ENCODE data around the gene ZBTB12. TPM values are rescaled to one million over a fixed set of nuclear protein-coding genes. Genes with fewer than 3 reads are reported as not detected.

ZBTB12 gene
- polyA plus RNA-seq, 1 donor (not counting 4 experiments of a cell fraction or from before 2014, with no cell fraction given) = 0.64 TPM

DNA sequence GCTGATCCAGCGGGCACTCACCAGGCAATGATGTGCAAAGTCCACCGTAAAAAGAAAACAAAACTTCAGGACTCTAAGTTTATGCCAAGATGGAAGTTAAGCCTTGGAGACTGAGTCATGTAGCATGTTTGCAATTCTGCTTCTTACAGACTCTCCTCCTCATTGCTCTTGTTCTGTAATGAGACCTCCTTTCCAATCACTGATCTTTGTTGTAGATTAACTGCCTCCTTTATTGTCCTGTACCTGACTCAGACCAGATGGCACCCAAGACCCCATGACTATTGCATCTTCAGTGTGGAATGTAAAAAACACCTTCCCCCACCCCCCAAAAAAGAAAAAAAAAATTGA is 50.4 kb downstream of the ZBTB12 start:
- Histone ChIP-seq H3K27me3 (ENCODE audit: control insufficient read depth, extremely low read depth, insufficient read depth, low read length) (no peaks in the 10 kb centered on the region), H3K79me2 (ENCODE audit: control insufficient read depth, insufficient read depth, low read length) (no peaks in the 10 kb centered on the region), H3K9ac (ENCODE audit: control insufficient read depth, extremely low read depth, insufficient read depth, low read length) (no peak overlapping the region), H3K27ac (ENCODE audit: control insufficient read depth, insufficient read depth, low read length) (no peak overlapping the region), H4K20me1 (ENCODE audit: control insufficient read depth, extremely low read depth, insufficient read depth, low read length) (no peaks in the 10 kb centered on the region), H3K4me1 (ENCODE audit: control insufficient read depth, extremely low read depth, insufficient read depth, low read length) (no peaks in the 10 kb centered on the region), H3K4me2 (ENCODE audit: control insufficient read depth, extremely low read depth, insufficient read depth, low read depth, low read length) (no peak overlapping the region), H3K9me1 (ENCODE audit: control insufficient read depth, extremely low read depth, insufficient read depth, low read length) (no peaks in the 10 kb centered on the region), H3K4me3 (ENCODE audit: control insufficient read depth in 2 of 3, extremely low read depth in 1 of 3, insufficient read depth in 2 of 3, low read depth in 1 of 3, low read length in 3 of 3) (no peak overlapping the region), H3K36me3 (ENCODE audit: control insufficient read depth in 2 of 2, extremely low read depth in 1 of 2, insufficient read depth in 2 of 2, low read length in 2 of 2) (peaks cover 0 to 2% of the 10 kb centered on the region in 2 experiments), H2AFZ (ENCODE audit: control insufficient read depth, low read length) (no peak overlapping the region), H3K9me3 (ENCODE audit: control insufficient read depth, low read depth, low read length) (no peaks in the 10 kb centered on the region)
- DNase-seq (ENCODE audit: low read depth, low spot score) = no peak
- no peak for FAIRE-seq
- TF ChIP-seq EZH2 (IDR thresholded peaks at IDR 0.05; ENCODE audit: low read length) (no peak), CTCF (optimal IDR thresholded peaks at IDR 0.05 in 1 of 3, IDR thresholded peaks at IDR 0.05 in 1 of 3, conservative IDR thresholded peaks at IDR 0.05 in 1 of 3; ENCODE audit: extremely low read depth in 1 of 3, insufficient read depth in 2 of 3, low read length in 3 of 3) (no peak)
- dilution Hi-C loops (cut with MboI; ENCODE audit: extremely low pct_ligation_motif_present, low sequenced_read_pairs) = no loop called here

- Histone ChIP-seq H4K20me1 (ENCODE audit: control insufficient read depth, extremely low read depth, insufficient read depth, low read length) (no peaks in the 10 kb centered on the region), H3K4me2 (ENCODE audit: control insufficient read depth, extremely low read depth, insufficient read depth, low read depth, low read length) (no peak overlapping the region), H3K79me2 (ENCODE audit: control insufficient read depth, insufficient read depth, low read length) (no peaks in the 10 kb centered on the region), H3K4me3 (ENCODE audit: control insufficient read depth in 2 of 3, extremely low read depth in 1 of 3, insufficient read depth in 2 of 3, low read depth in 1 of 3, low read length in 3 of 3) (no peak overlapping the region), H3K27me3 (ENCODE audit: control insufficient read depth, extremely low read depth, insufficient read depth, low read length) (no peaks in the 10 kb centered on the region), H3K4me1 (ENCODE audit: control insufficient read depth, extremely low read depth, insufficient read depth, low read length) (no peaks in the 10 kb centered on the region), H3K9me3 (ENCODE audit: control insufficient read depth, low read depth, low read length) (no peaks in the 10 kb centered on the region), H3K36me3 (ENCODE audit: control insufficient read depth in 2 of 2, extremely low read depth in 1 of 2, insufficient read depth in 2 of 2, low read length in 2 of 2) (peaks cover 0 to 2% of the 10 kb centered on the region in 2 experiments), H3K9ac (ENCODE audit: control insufficient read depth, extremely low read depth, insufficient read depth, low read length) (no peak overlapping the region), H2AFZ (ENCODE audit: control insufficient read depth, low read length) (no peak overlapping the region), H3K9me1 (ENCODE audit: control insufficient read depth, extremely low read depth, insufficient read depth, low read length) (no peaks in the 10 kb centered on the region), H3K27ac (ENCODE audit: control insufficient read depth, insufficient read depth, low read length) (no peak overlapping the region)
- dilution Hi-C loops (cut with MboI; ENCODE audit: extremely low pct_ligation_motif_present, low sequenced_read_pairs) = no loop called here
- no peak for DNase-seq (ENCODE audit: low read depth, low spot score)
- no peak for TF ChIP-seq EZH2 (IDR thresholded peaks at IDR 0.05; ENCODE audit: low read length)
- TF ChIP-seq CTCF (optimal IDR thresholded peaks at IDR 0.05 in 1 of 3, IDR thresholded peaks at IDR 0.05 in 1 of 3, conservative IDR thresholded peaks at IDR 0.05 in 1 of 3; ENCODE audit: extremely low read depth in 1 of 3, insufficient read depth in 2 of 3, low read length in 3 of 3) = no peak
- no peak for FAIRE-seq
Measured at GRCh38 chr6:31850765-31851484, 51.0 kb downstream of the ZBTB12 start.

Small RNA genes within 50 kb of the gene (small RNA-seq; reads per million reads assigned to genes)
- 0 reads per million in 3 experiments for gene AL645922.1 (ENCODE audit: insufficient read length in 3 of 3, low read depth in 3 of 3, low replicate concordance in 1 of 3)

Other genes with a start within 250 kb of the ZBTB12 start
- gene BAG6, start 249.4 kb downstream of the ZBTB12 start, polyA plus RNA-seq = 49.9 to 120 TPM (median 60.6 TPM) in 3 replicates
- 1.4 to 2.6 TPM (median 2.3 TPM) in 3 replicates for gene APOM, start 246.2 kb downstream of the ZBTB12 start, polyA plus RNA-seq
- 7.9 to 10.0 TPM (median 8.3 TPM) in 3 replicates for gene C6orf47, start 241.3 kb downstream of the ZBTB12 start, polyA plus RNA-seq
- 7.9 to 11.4 TPM (median 10.0 TPM) in 3 replicates for gene GPANK1, start 237.1 kb downstream of the ZBTB12 start, polyA plus RNA-seq
- gene CSNK2B, start 236.0 kb downstream of the ZBTB12 start, polyA plus RNA-seq = 41.9 to 108 TPM (median 43.7 TPM) in 3 replicates
- 3.6 to 5.2 TPM (median 4.1 TPM) in 3 replicates for gene LY6G5B, start 232.1 kb downstream of the ZBTB12 start, polyA plus RNA-seq
- gene LY6G5C, start 221.0 kb downstream of the ZBTB12 start, polyA plus RNA-seq = 0.58 to 0.95 TPM (median 0.61 TPM) in 3 replicates
- gene ABHD16A, start 198.8 kb downstream of the ZBTB12 start, polyA plus RNA-seq = 20.9 to 28.2 TPM (median 21.8 TPM) in 3 replicates
- gene LY6G6F, start 195.2 kb downstream of the ZBTB12 start, polyA plus RNA-seq = not detected in 3 replicates
- 0.22 to 0.33 TPM in 2 of 3 replicates, not detected in the other for gene LY6G6D, start 186.7 kb downstream of the ZBTB12 start, polyA plus RNA-seq
- 2.3 to 3.1 TPM (median 2.4 TPM) in 3 replicates for gene LY6G6C, start 180.3 kb downstream of the ZBTB12 start, polyA plus RNA-seq
- 0.06 to 0.21 TPM (median 0.10 TPM) in 3 replicates for gene MPIG6B, start 178.7 kb downstream of the ZBTB12 start, polyA plus RNA-seq
- gene DDAH2, start 172.8 kb downstream of the ZBTB12 start, polyA plus RNA-seq = 3.0 to 6.7 TPM (median 3.1 TPM) in 3 replicates
- 759 to 873 TPM (median 832 TPM) in 3 replicates for gene CLIC1, start 165.6 kb downstream of the ZBTB12 start, polyA plus RNA-seq
- 9.4 to 14.8 TPM (median 11.4 TPM) in 3 replicates for gene MSH5, start 162.1 kb downstream of the ZBTB12 start, polyA plus RNA-seq
- gene SAPCD1, start 139.4 kb downstream of the ZBTB12 start, polyA plus RNA-seq = 1.1 to 2.1 TPM (median 1.7 TPM) in 3 replicates
- gene VWA7, start 124.8 kb downstream of the ZBTB12 start, polyA plus RNA-seq = 0.32 to 0.47 TPM (median 0.33 TPM) in 3 replicates
- gene VARS1, start 106.3 kb downstream of the ZBTB12 start, polyA plus RNA-seq = 17.2 to 57.2 TPM (median 26.3 TPM) in 3 replicates
- 34.4 to 84.1 TPM (median 46.5 TPM) in 3 replicates for gene LSM2, start 95.1 kb downstream of the ZBTB12 start, polyA plus RNA-seq
- gene HSPA1L, start 86.8 kb downstream of the ZBTB12 start, polyA plus RNA-seq = 0.31 to 0.60 TPM (median 0.54 TPM) in 3 replicates
- 95.5 to 142 TPM (median 110 TPM) in 3 replicates for gene HSPA1A, start 86.5 kb downstream of the ZBTB12 start, polyA plus RNA-seq
- gene HSPA1B, start 74.3 kb downstream of the ZBTB12 start, polyA plus RNA-seq = 33.5 to 65.8 TPM (median 48.1 TPM) in 3 replicates
- gene NEU1, start 39.3 kb downstream of the ZBTB12 start, polyA plus RNA-seq = 27.9 to 44.4 TPM (median 38.6 TPM) in 3 replicates
- 0.06 to 0.25 TPM (median 0.18 TPM) in 3 replicates for gene SLC44A4, start 23.1 kb downstream of the ZBTB12 start, polyA plus RNA-seq
- gene EHMT2, start 4.4 kb downstream of the ZBTB12 start, polyA plus RNA-seq = 17.6 to 26.5 TPM (median 17.7 TPM) in 3 replicates
- 0.04 TPM in 1 of 3 replicates, not detected in the others for gene C2, start 25.6 kb upstream of the ZBTB12 start, polyA plus RNA-seq
- 0.84 to 2.9 TPM (median 2.5 TPM) in 3 replicates for gene CFB, start 44.0 kb upstream of the ZBTB12 start, polyA plus RNA-seq
- 45.1 to 57.9 TPM (median 51.9 TPM) in 3 replicates for gene NELFE, start 56.9 kb upstream of the ZBTB12 start, polyA plus RNA-seq
- gene SKIC2, start 57.1 kb upstream of the ZBTB12 start, polyA plus RNA-seq = 24.5 to 37.7 TPM (median 37.5 TPM) in 3 replicates
- 7.0 to 10.4 TPM (median 7.6 TPM) in 3 replicates for gene DXO, start 70.1 kb upstream of the ZBTB12 start, polyA plus RNA-seq
- 1.2 to 2.9 TPM (median 1.4 TPM) in 3 replicates for gene C4A, start 80.0 kb upstream of the ZBTB12 start, polyA plus RNA-seq
- 1.3 to 2.8 TPM (median 1.8 TPM) in 3 replicates for gene C4B, start 112.7 kb upstream of the ZBTB12 start, polyA plus RNA-seq
- 0.04 to 0.05 TPM in 2 of 3 replicates, not detected in the other for gene CYP21A2, start 136.3 kb upstream of the ZBTB12 start, polyA plus RNA-seq
- 0.02 to 0.25 TPM (median 0.06 TPM) in 3 replicates for gene TNXB, start 207.3 kb upstream of the ZBTB12 start, polyA plus RNA-seq
- gene ATF6B, start 226.2 kb upstream of the ZBTB12 start, polyA plus RNA-seq = 30.4 to 51.2 TPM (median 37.9 TPM) in 3 replicates
- 4.2 to 5.6 TPM (median 4.9 TPM) in 3 replicates for gene FKBPL, start 228.2 kb upstream of the ZBTB12 start, polyA plus RNA-seq
- 0.09 to 0.17 TPM (median 0.09 TPM) in 3 replicates for gene PRRT1, start 249.9 kb upstream of the ZBTB12 start, polyA plus RNA-seq

Measured in keratinocyte (primary cell).